IMR-90 (cell line): ENCODE data around the gene GNB1L. TPM values are rescaled to one million over a fixed set of nuclear protein-coding genes. Genes with fewer than 3 reads are reported as not detected.

Experiments used
- ATAC-seq: fragments of 200-7000 bp; cut with Tn5 transposase; 2 replicates; pipeline ENCODE4 v1.9.1; 2020; ENCODE audit warnings: low read depth, mild to moderate bottlenecking, moderate library complexity
- BruUV-seq: library from RNA; stranded (reverse); fragments of 400-500 nt; replicated peaks from 2 replicates; lab custom pipeline; 2021; lab: Mats Ljungman, UMichigan
- CTCF ChIA-PET: fragments of 300-600 bp; formaldehyde crosslinking; extraction: SDS; loops from one replicate; lab custom pipeline; 2021; ENCODE audit warnings: antibody characterized with exemption; lab: Yijun Ruan, JAX
- POLR2A ChIA-PET: fragments of 300-600 bp; sonication (Branson Sonifier 250); formaldehyde crosslinking; loops from one replicate; lab custom pipeline; 2022; ENCODE audit warnings: antibody characterized with exemption; ENCODE audit not compliant: unreplicated experiment; lab: Charles Lee
- DNase-seq: peaks from one replicate; pipeline ENCODE4 v3.0.0; 2013
- H2AFZ ChIP-seq: replicated peaks from 2 replicates; pipeline ENCODE3; 2013; ENCODE audit warnings: low read length, mild to moderate bottlenecking; ENCODE audit not compliant: poor library complexity
- H2AK5ac ChIP-seq: 2 replicates; pipeline ENCODE4 v1.6.1; 2013; ENCODE audit warnings: low read depth, low read length, inconsistent platforms
- H2AK9ac ChIP-seq: replicated peaks from 2 replicates; pipeline ENCODE3; 2013; ENCODE audit warnings: mild to moderate bottlenecking, low read depth, low read length, moderate library complexity; ENCODE audit not compliant: poor library complexity
- H2BK120ac ChIP-seq: 2 replicates; pipeline ENCODE4 v1.6.1; 2013; ENCODE audit warnings: low read depth, low read length, inconsistent platforms
- H2BK15ac ChIP-seq: 3 replicates; pipeline ENCODE4 v1.6.1; 2013; ENCODE audit warnings: low read depth, low read length, inconsistent platforms
- H2BK20ac ChIP-seq: 2 replicates; pipeline ENCODE4 v1.6.1; 2013; ENCODE audit warnings: low read depth, mild to moderate bottlenecking, inconsistent platforms, low read length, moderate library complexity
- H2BK5ac ChIP-seq: 2 replicates; pipeline ENCODE4 v1.6.1; 2013; ENCODE audit warnings: mild to moderate bottlenecking, low read depth, low read length, inconsistent platforms; ENCODE audit not compliant: poor library complexity, severe bottlenecking
- H3K14ac ChIP-seq: replicated peaks from 2 replicates; pipeline ENCODE4 v1.6.1; 2013; ENCODE audit warnings: low read depth, low read length, inconsistent platforms
- H3K18ac ChIP-seq: 2 replicates; pipeline ENCODE4 v1.6.1; 2013; ENCODE audit warnings: low read depth, low read length, control low read depth
- H3K23ac ChIP-seq: 2 replicates; pipeline ENCODE4 v1.6.1; 2013; ENCODE audit warnings: low read depth, low read length, inconsistent platforms
- H3K27ac ChIP-seq: 2 replicates; pipeline ENCODE4 v1.5.1; 2013; ENCODE audit warnings: mild to moderate bottlenecking, control low read depth, low read length; ENCODE audit not compliant: insufficient read depth
- H3K27me3 ChIP-seq: 2 replicates; pipeline ENCODE4 v1.6.1; 2013; ENCODE audit warnings: low read length; ENCODE audit not compliant: control insufficient read depth, insufficient read depth
- H3K36me3 ChIP-seq: 2 replicates; pipeline ENCODE4 v1.6.1; 2013; ENCODE audit warnings: low read length, mixed read lengths; ENCODE audit not compliant: control insufficient read depth, insufficient read depth
- H3K4ac ChIP-seq: 2 replicates; pipeline ENCODE4 v1.6.1; 2013; ENCODE audit warnings: low read depth, low read length, inconsistent platforms
- H3K4me1 ChIP-seq: 2 replicates; pipeline ENCODE4 v1.6.1; 2013; ENCODE audit warnings: low read length, mixed read lengths; ENCODE audit not compliant: control insufficient read depth, insufficient read depth
- H3K4me2 ChIP-seq: 2 replicates; pipeline ENCODE4 v1.6.1; 2013; ENCODE audit warnings: low read depth, mild to moderate bottlenecking, control low read depth, low read length, moderate library complexity
- H3K4me3 ChIP-seq: 2 replicates; pipeline ENCODE4 v1.5.1; 2013; ENCODE audit warnings: low read depth, mild to moderate bottlenecking, control low read depth, low read length, moderate library complexity; ENCODE audit not compliant: insufficient read depth
- H3K56ac ChIP-seq: 2 replicates; pipeline ENCODE4 v1.6.1; 2013; ENCODE audit warnings: low read length, inconsistent platforms; ENCODE audit not compliant: insufficient read depth; ENCODE audit errors: extremely low read depth
- H3K79me1 ChIP-seq, 2 experiments: 2 replicates each; pipeline ENCODE4 v1.6.1; 2013; ENCODE audit warnings: low read length in 2 of 2, inconsistent platforms in 1 of 2, low read depth in 1 of 2
- H3K9ac ChIP-seq: 2 replicates; pipeline ENCODE4 v1.6.1; 2013; ENCODE audit warnings: low read depth, low read length, control low read depth
- H3K9me1 ChIP-seq: 2 replicates; pipeline ENCODE4 v1.6.1; 2013; ENCODE audit warnings: low read length, inconsistent platforms; ENCODE audit not compliant: insufficient read depth
- H3K9me3 ChIP-seq: 2 replicates; pipeline ENCODE4 v1.6.1; 2013; ENCODE audit warnings: low read length; ENCODE audit not compliant: control insufficient read depth, insufficient read depth
- H4K20me1 ChIP-seq: 2 replicates; pipeline ENCODE4 v1.6.1; 2013; ENCODE audit warnings: low read length, inconsistent platforms; ENCODE audit not compliant: insufficient read depth
- H4K5ac ChIP-seq: 2 replicates; pipeline ENCODE4 v1.6.1; 2013; ENCODE audit warnings: mild to moderate bottlenecking, low read depth, low read length, control low read depth
- H4K8ac ChIP-seq, 2 experiments: 2 replicates each; pipeline ENCODE4 v1.6.1; 2013; ENCODE audit warnings: low read depth in 2 of 2, low read length in 2 of 2, control low read depth in 1 of 2, inconsistent platforms in 1 of 2
- H4K91ac ChIP-seq: 2 replicates; pipeline ENCODE4 v1.6.1; 2013; ENCODE audit warnings: low read depth, low read length, inconsistent platforms; ENCODE audit not compliant: insufficient read depth
- BHLHE40 ChIP-seq: fragments of 150-350 bp; IDR thresholded peaks from 2 replicates; pipeline ENCODE4 v1.6.1; 2016; ENCODE audit warnings: mild to moderate bottlenecking, low read depth, low read length
- CHD1 ChIP-seq: IDR thresholded peaks from 2 replicates; pipeline ENCODE4 v1.6.1; 2012; ENCODE audit warnings: low read depth, low read length, improper control_type of control experiment
- CTCF ChIP-seq: conservative IDR thresholded peaks from 2 replicates; pipeline ENCODE4 v1.5.1; 2012; ENCODE audit warnings: mild to moderate bottlenecking, low read depth, low read length, improper control_type of control experiment
- NFE2L2 ChIP-seq: fragments of 150-350 bp; IDR thresholded peaks from 2 replicates; pipeline ENCODE4 v1.6.1; 2016; ENCODE audit warnings: low read depth, mild to moderate bottlenecking, low read length
- POLR2A ChIP-seq: IDR thresholded peaks from 2 replicates; pipeline ENCODE4 v1.6.1; 2012; ENCODE audit warnings: mild to moderate bottlenecking, low read depth, low read length
- SMC3 ChIP-seq: fragments of 150-350 bp; IDR thresholded peaks from 2 replicates; pipeline ENCODE4 v1.6.1; 2016; ENCODE audit warnings: low read depth, mild to moderate bottlenecking, antibody characterized with exemption, low read length, moderate library complexity
- USF2 ChIP-seq: fragments of 150-350 bp; IDR thresholded peaks from 2 replicates; pipeline ENCODE4 v1.6.1; 2017; ENCODE audit warnings: mild to moderate bottlenecking, antibody characterized with exemption, low read length, low read depth
- WGBS, 2 experiments: methylation state at CpG; one replicate each; pipeline versions ENCODE4 v1.1.5 to v1.1.7; 2013; ENCODE audit warnings: missing lambda C conversion rate in 2 of 2; ENCODE audit not compliant: insufficient read length in 1 of 2; ENCODE audit errors: extremely low coverage in 2 of 2; 5-methylcytosine and 5-hydroxymethylcytosine counted together
- dilution Hi-C: fragments of 300-500 bp; cut with HindIII; formaldehyde crosslinking; loops from one replicate; pipeline ENCODE4 v1.14.3; 2018; ENCODE audit warnings: low sequenced_read_pairs; ENCODE audit not compliant: unreplicated experiment
- in situ Hi-C: fragments of 300-500 bp; cut with MboI; formaldehyde crosslinking; loops from 3 replicates; pipeline ENCODE4 v1.14.3; 2019; ENCODE audit warnings: low sequenced_read_pairs, inconsistent platforms, mixed read lengths
- intact Hi-C: fragments of 100-400 bp; cut with micrococcal nuclease; formaldehyde crosslinking; loops from 2 replicates; pipeline ENCODE4 v1.10.0; 2022
- polyA plus RNA-seq, 3 experiments: library from polyadenylated mRNA; depleted of rRNA; stranded (reverse); fragments of >200 nt; gene quantifications; 2 replicates each; pipeline ENCODE4 v1.2.3, GENCODE V29; 2012; ENCODE audit warnings: low replicate concordance in 1 of 3
- total RNA-seq: library from RNA; depleted of rRNA; stranded (reverse); fragments of >200 nt; gene quantifications from 2 replicates; pipeline ENCODE4 v1.2.3, GENCODE V29; 2012

The GNB1L gene
- total and polyA plus RNA-seq, 2 of the 4 experiments (the other 2 are of a cell fraction) = 2.5 to 4.4 TPM

- Histone ChIP-seq H4K8ac (no peak overlapping the region), H2AK9ac (no peak overlapping the region)
Observed at GRCh38 chr22:19779011-19779421, 75.7 kb downstream of the GNB1L start.

More at GRCh38 chr22:19779011-19779421, 75.7 kb downstream of the GNB1L start:
- ChIA-PET CTCF (no interaction called here), POLR2A (no interaction called here)
- H3K9ac ChIP-seq = no peak overlapping the region
- in situ Hi-C loops (no loop called here), intact Hi-C loops (no loop called here), dilution Hi-C loops (no loop called here)
- no peak overlapping the region for H3K56ac ChIP-seq
- H3K4ac ChIP-seq = no peak overlapping the region
- H3K14ac ChIP-seq = no peak overlapping the region
- 0 out of 2 replicates have a peak overlapping the region, but pooled peaks have one; percentile 1 for H4K91ac ChIP-seq
- H3K4me2 ChIP-seq = no peak overlapping the region; the same call in 1 of the 2 replicates
- H4K5ac ChIP-seq = no peak overlapping the region
- H3K36me3 ChIP-seq = no peaks in the 10 kb centered on the region
- H3K18ac ChIP-seq = no peak overlapping the region
- H3K79me1 ChIP-seq = no peaks in the 10 kb centered on the region
- peaks cover 11% of the 10 kb centered on the region for H3K27me3 ChIP-seq
- H3K4me3 ChIP-seq = no peak overlapping the region
- no peak overlapping the region for H2BK15ac ChIP-seq
- peaks cover 9% of the 10 kb centered on the region for H3K4me1 ChIP-seq
- H3K9me3 ChIP-seq = 0 out of 2 replicates have a peak, but pooled peaks cover 2% of the 10 kb centered on the region
- no peaks in the 10 kb centered on the region for H4K20me1 ChIP-seq
- no peak for DNase-seq
- 0 out of 2 replicates have a peak overlapping the region, but pooled peaks have one; percentile 52 for H2AK5ac ChIP-seq
- peaks cover 6% of the 10 kb centered on the region; the same call in 1 of the 2 replicates for H3K9me1 ChIP-seq
- no peak overlapping the region for H3K23ac ChIP-seq
- WGBS, 2 experiments = no CpG with 5 or more reads among the region's 10 CpGs
- TF ChIP-seq NFE2L2 (no peak), POLR2A (no peak), CHD1 (no peak), SMC3 (no peak), USF2 (no peak), BHLHE40 (no peak), CTCF (no peak)
- H2BK20ac ChIP-seq = no peak overlapping the region
- H2BK5ac ChIP-seq = no peak overlapping the region
- no TSS peak for BruUV-seq
- H2BK120ac ChIP-seq = no peak overlapping the region
- ATAC-seq = no peak
- no peak overlapping the region for H2AFZ ChIP-seq
- H3K27ac ChIP-seq = no peak overlapping the region
